ENCODE results near the gene MMP17. TPM values are rescaled to one million over a fixed set of nuclear protein-coding genes. Genes with fewer than 3 reads are reported as not detected.

Gene MMP17
- total RNA-seq = 7.2 and 7.8 TPM in 2 replicates

GRCh38 chr12:131827961-131828534, at the start of gene MMP17:
Gene MMP17, plus strand, starts transcription at chr12:131828393. Its CDS starts 102 bp downstream, at chr12:131828495.

GRCh38 chr12:131894313-131894860, 66.2 kb downstream of the MMP17 start, which contains the start of gene ULK1:
Gene ULK1, plus strand, starts transcription at chr12:131894622. Its CDS starts 380 bp downstream, at chr12:131895002.

Small RNA genes within 50 kb of the gene (small RNA-seq; reads per million reads assigned to genes)
- not detected for gene RNA5SP378
- gene RNU6-1017P = not detected

Other genes starting within 250 kb of the MMP17 start
- 27.4 and 34.0 TPM in 2 replicates for gene SFSWAP, start 117.3 kb upstream of the MMP17 start, total RNA-seq
- gene ULK1, start 66.2 kb downstream of the MMP17 start, total RNA-seq = 9.5 and 11.0 TPM in 2 replicates
- 15.7 and 18.0 TPM in 2 replicates for gene PUS1, start 100.9 kb downstream of the MMP17 start, total RNA-seq
- gene EP400, start 121.5 kb downstream of the MMP17 start, total RNA-seq = 17.4 and 18.6 TPM in 2 replicates

Data from vein endothelial cell (primary cell).